Retina (tissue), 1 donor: ENCODE measurements around the gene KRT8.
"Not testable (repeated sequence)": the region's sequence is repeated elsewhere in the genome, so short reads cannot be mapped to it uniquely, and the experiment has no call there.

Experiments used
- DNase-seq: peaks from one replicate; pipeline ENCODE4 v3.0.0-alpha.2; 2016

KRT8 gene

DNA sequence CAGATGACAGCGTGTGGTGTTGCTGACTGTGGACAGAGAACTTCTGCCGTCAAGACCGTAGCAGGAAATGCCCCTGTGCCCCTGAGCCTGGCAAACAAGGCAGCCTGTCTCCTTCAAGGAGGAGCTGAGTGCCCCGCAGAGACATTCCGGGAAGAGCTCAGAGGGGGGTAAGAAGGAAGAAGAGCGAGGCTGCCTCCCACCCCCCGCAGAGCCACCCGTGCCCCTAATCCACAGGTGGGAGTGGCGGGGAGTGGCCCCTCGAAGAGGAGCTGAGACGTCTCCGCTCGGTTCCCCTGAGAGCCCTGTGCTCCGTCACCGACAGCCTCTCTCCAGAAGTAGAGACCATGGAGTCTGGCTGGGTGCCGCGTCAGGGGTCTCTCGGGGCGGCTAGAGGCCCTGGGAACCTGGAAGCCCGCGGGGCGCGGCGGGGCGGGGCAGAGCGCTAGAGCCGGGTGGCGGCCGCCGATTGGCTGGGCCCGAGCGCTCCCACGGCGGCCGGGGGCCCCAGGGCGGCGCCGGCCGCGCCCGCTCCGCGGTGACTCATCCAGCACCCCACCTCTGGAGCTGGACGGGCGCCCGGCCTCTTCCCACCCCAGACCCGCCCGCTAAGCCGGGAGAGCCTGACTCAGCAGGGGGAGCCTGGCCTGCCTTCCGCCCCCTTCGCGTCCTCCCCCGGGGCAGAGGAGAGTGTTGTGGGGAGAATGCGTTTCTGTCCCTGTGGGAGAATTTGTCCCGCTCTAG lies 30.9 kb downstream of the KRT8 start:
- peak; percentile 47 for DNase-seq

DNA sequence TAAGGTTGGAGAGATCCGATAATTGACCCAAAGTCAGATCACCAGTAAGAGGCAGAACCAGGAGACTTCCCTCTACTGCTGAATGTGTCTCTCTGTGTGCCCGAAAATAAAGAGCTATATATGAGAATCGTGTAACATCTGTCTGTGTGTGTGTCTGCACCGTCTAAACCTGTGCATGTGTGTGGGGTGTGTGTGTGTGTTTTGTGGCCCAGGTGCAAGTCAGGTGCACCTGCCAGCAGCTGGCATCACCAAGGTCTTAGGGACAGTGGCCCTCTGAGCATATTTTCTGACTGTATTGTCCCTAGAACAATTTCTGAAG lies 31.4 kb downstream of the KRT8 start:
- DNase-seq: no peak

DNA sequence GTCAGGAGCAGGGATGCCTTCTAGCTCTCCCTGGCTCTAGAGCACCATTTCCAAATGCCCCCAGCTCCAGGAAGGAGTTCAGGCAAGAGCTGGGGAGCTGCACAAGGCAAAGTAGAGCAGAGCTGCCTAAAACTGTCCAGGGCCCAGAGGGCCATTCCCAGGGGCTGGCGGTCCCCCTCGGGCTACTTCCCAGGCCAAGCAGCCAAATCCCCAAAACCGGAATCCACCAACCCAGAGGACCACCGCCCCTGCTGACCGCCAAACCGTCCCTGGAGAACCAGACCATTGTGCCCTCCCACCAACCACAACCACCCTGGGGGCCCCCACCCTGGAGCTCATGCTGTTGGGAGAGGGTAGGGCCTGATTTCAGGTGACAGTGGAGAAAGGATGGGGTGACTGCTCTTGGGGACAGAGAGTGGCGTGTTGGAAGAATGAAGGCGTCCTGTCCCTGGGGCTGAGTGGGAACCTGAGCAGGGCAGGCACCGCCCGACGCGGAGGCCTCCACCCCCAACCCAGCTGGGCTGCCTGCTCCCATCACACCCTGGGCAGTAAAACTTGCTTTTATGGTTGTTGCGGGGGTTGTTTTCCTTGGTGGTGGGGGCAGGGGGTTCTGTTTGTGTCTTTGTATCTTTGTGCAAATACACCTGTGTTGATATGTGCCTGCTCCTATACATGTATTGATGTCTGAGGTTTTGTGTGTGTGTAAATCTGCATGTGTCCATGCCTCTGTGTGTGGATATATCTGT lies 32.1 kb downstream of the KRT8 start:
- DNase-seq: no peak

DNA sequence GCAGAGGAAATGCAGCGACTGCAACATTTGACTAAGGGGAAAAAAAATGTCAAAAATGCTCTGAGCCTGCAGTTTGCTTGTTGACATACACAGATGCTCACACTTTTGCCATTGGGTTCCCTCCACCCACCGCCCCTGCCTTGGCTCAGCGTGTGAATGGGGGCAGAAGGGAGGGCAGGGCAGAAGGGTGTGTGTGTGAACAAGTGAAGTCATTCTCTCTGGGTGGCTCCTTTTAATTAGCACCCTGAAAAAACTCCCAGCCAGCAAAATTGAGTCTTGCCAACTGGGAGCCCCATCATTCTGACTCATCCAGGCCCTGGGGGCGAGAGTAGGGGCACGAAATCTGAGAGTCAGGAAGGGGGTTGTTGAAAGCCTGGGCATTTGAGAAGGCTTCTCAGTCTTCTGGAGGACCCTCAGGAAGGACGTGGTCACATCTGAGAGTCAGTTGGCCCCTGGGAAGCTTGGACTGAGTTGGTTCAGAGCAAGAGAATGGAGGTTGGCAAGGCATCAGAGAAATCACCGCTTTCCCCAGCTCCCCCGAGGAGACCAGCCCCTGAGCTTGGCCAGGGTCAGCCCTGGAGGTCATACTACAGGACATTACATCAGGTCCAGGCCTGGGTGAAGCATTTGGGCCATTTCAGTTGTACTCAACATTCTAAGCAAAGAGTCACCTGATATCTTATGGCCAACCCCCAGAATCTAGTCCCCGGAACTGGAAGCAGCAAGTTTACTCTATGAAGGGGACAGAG lies 33.4 kb downstream of the KRT8 start:
- no peak for DNase-seq

DNA sequence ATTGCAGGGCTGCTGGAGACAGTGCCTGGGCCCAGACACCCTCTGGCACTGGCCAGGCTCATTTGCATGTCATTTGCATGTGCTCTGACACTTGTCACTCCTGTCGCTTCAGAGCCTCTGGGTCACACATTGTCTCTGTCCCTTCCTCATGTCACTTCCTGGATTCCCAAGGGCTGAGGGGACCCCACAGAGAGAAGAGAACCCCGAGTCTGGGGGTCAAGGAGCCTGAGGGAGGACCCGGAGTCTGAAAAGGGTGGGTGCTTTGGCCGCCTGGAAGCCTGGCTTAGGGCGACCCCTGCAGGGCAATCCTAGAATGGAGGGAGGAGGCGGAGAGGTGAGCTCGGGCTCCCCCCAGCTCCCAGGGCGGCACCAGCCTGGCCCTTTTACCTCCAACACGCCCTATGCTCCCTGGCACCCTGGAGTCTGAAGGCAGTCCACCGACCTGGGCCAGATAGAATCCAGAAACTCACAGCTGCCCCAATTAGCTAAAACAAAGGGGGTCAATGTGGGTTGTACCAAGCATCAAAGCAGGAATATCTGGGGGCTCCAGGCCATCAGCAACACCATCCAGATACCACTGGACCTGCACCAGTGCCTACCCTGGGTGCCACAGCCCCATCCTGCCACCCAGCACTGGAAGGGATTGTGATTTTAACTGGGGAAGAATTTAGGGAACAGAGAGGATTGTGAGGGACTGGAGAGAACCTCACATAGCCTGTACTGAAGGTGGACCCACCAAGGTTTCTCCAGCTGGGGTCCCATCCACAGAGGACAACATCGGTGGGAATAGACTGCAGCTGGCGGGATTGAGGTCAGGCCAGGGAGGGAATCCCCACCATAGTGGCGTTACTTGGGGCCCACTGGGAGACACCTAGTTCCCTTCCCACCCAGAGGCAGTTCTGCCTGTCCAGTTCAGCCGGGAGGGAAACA lies 34.2 kb downstream of the KRT8 start:
- DNase-seq: peak; percentile 72

DNA sequence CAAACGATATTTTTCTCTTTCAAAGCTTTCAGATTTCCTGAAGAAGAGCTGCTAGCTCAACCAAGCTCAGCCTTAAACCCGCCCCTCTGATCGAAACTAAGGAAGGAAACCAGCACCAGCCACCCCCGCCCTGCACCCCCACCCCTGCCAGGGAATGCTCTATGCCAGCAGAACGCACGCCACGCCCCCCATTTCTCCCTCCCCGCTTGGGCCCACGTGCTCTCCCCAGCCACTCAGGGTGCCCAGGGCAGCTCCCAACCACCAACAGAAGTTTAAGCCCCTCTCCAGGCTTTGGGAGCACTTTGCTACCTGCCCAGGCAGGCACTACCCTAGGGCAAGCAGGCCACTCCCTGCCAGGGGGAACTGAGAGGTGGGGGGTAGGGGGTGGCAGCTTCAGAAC lies 37.2 kb downstream of the KRT8 start:
- no peak for DNase-seq

DNA sequence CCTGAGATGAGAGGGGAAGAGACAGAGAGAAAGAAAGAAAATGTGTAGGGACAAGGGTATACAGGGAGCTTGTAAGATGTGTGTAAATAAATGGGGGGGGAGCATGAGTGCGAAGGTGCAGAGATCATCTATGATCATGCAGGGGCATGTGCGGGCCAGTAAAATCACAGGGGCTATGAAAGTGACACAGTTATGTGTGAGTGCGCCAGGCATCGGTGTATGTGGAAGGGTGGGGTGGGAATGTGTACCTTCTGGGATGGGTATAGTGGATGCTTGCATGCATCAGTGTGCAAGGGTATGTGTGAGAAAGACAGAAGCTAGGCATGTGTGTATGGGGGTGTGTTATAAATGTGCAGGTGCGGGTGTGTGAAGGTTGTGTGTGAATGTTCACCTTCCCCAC lies 37.7 kb downstream of the KRT8 start:
- no peak for DNase-seq

DNA sequence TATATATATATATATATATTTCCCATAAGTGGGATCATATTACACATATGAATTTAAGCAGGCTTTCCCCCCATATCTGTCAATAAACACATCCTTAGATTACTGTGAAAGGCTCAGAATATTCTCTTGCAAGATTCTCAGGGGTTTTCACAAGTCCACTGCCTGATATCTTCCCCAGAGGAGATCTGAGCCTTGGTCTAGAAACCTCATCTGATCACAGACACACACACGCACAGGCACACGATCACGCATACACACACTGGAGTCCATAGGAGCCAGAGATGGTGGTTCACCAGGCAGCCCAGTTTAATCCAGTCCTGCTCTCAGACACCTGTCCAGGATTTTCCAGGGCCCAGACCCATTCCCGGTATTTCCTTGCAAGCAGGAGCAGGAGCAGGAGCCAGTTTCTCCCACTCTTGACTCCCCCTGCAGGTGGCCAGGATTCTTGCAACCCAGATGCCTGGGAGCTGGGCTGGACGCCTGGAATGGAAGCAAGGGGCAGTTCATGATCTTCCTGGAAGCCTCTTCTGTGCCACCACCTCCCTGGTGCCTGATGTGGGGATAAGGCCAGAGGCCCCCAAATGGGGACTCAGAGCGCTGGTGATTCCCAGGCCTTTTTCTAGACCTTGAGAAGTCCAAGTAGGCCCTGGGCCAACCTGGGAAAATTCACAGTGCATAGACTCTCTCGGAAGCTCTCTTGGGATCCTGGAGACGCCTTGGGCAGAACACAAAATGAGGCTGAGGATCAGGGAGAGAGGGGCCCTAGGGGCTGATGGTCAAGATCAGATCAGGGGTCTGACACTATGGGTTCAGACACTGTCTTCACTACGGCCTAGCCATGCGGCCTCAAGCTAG lies 39.6 kb downstream of the KRT8 start:
- DNase-seq: peak; percentile 86

DNA sequence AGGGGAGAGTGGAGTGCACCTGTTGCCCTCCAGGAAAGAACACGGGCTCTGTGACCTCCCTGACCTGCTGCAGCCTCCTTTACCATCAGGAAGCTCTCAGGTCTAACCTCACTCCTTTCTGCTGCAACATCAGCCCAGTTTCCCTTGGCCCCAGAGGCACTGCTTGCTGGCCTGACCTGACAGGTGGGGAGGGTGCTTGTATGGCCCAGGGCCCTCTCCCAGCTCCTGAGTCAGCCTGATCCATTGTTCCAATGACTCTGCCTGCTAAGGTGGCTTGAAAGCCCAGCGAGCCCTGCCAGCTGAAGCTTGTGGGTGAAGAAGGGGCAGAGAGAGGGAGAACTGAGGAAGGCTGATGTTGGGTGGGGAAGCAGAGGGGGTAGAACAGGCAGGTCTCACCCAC lies 42.9 kb downstream of the KRT8 start:
- no peak for DNase-seq

DNA sequence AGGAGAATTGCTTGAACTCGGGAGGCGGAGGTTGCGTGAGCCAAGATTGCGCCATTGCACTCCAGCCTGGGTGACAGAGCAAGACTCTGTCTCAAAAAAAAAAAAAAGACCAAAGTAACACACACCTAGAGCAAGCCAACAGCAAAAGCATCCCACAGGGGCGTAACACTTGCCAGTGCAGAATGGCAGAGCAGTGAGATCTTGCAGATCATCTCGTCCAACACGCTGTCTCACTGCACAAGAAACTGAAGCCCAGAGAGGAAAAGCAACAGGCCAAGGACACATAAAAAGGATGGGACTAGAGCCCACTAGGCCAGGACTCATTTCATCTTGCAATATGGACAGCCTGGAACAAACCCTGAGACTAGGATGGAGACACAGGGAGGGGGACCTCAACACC lies 43.4 kb downstream of the KRT8 start:
- no peak for DNase-seq

DNA sequence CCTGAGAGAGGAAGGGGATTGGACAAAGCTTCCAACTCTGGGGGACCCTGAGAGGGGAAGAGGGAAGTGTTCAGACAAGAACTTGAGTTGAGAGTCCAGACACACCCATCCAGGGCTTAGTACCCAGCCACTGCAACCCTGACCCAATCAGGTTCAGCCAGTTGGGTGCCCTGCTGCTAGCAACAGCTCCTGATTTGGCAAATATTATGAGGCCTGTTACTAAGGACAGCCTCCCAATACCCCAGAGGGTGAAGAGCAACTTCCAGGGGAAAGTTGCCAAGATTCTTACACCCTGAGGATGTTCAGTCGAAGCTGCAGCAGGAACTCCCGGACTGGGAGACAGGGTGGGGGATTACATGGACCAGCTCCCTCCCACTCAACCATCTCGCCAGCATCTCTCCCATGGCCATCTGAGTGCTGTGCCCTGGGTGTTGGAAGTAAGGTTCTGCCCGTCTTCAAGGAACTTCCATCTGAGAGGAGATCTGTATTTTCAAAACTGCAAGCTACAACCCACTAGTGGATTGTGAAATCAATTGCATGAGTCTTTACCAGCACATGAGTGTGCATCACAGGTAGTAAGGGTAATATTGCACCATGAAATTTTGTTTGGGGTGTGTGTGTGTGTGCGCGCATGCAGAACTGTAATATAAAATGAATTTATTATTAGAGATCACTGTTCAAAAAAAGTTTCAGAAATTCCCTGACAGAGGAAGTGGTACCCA lies 44.6 kb downstream of the KRT8 start:
- no peak for DNase-seq

DNA sequence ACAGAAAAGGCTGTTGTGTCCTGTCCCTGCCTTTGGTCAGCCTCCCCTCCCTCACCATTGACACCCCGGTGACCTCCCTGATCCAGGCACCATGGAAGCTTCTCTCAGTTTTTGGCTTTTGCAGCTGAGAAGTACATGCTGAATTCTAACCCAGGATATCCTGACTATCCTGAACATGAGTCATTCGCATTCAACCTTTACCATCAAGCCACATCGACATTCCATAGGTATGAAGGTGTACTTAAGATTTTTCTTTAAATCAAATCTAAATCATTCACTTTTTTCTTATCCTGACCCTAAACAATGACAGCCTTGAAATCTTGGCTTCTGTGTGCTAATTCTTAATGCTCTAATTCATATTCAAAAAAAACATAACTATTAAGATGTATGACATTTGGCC lies 47.4 kb downstream of the KRT8 start:
- DNase-seq: no peak

DNA sequence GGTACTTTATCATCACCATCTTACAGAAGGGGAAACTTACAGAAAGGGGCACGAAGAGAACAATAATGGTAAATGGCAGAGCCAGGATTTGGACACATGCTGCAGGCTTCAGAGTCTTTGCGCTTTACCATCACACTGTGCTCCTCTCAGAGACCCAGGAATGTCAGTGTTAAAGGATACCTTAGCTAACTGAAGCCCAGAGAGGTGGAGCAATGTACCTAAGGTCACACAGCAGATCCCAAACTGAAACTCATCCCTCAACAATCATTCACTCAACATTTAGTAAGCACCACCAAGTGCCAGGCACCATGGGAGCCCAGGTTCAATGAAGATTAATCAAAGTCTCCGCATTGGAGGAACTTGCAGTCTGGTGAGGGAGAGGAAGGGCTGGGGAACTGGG lies 48.1 kb downstream of the KRT8 start:
- DNase-seq: no peak

DNA sequence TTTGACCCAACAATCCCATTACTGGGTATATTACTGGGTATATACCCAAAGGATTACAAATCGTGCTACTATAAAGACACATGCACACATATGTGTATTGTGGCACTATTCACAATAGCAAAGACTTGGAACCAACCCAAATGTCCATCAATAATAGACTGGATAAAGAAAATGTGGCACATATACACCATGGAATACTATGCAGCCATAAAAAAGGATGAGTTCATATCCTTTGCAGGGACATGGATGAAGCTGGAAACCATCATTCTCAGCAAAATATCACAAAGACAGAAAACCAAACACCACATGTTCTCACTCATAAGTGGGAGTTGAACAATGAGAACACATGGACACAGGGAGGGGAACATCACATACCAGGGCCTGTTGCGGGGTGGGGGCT lies 48.8 kb downstream of the KRT8 start:
- not testable (repeated sequence) for DNase-seq

DNA sequence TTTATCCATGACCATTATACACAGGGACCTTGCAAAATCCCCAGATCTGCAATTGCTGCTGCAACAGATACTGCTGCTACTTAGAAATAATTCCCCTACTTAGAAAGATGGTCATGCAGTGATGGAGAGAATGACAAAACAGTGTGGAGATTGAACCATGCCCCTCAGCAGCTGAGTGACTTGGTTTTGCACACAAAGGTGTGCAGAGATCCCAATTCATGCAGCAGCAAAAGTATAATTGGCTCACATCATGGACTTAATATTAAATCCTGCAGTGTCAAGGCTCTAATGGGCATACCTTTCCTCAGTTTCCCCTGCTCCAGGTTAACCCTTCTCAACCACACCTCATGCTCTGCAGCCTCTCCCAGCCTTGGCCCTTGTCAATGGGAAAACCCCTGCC lies 53.1 kb downstream of the KRT8 start:
- no peak for DNase-seq

DNA sequence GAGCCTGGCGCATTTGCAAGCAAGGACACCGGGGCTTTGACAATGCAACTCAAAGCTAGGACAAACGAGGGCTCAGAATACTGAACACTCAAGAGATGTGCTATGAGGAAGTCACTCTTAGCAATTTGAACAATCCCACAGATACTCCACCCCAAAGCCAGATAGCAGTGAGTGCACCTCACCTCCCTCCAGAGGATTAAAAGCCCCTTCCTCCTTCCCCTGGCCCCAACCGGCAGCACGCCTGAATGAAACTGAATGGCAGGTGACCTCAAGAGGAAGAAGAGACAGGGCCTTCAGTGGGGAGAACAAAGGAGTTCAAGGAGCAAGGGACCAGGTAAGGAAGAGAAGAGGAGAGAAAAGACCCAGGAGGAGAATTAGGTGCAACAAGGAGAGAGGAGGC lies 54.2 kb downstream of the KRT8 start:
- DNase-seq: no peak

DNA sequence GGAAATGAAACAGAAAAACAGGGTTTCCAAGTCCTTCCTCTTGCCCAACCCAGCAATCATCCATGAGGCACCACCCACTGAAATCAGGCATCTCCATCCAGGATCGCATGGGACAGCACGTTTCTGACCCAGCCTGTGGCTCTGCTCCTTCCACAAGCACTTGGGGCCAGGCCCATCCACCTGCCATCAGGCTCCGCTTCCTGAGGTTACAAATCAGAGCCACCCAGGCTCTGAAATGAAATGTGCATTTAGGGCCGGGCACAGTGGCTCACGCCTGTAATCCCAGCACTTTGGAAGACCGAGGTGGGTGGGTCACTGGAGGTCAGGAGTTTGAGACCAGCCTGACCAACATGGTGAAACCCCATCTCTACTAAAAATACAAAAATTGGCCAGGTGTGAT lies 55.4 kb downstream of the KRT8 start:
- no peak for DNase-seq

DNA sequence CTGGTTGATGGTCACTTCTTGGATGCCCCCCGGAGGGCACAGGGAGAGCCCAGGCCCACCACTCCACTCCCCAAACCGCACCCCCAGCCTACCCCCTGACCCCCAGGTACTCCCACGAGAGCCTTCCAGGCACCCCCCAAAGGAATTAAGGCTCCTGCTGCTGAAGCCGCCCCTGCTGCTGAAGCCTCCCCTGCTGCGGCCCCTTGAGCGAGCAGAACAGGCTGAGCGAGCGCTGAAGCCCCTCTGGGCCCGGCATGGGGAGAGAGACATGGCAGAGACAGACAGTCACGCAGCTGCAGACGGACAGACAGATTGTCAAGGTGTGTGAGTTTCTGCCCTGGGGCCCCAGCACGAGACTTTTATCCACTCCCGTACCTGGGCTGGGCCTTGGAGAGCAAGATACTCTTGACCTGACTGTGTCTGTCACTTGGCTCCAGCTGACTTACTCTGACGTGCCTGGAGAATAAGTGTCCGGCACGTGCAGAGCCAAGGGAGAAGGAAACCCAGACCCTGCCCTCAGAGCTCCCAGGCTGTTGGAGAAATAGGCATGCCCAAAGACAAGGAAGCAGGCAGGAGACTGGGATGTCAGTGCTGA lies 56.1 kb downstream of the KRT8 start, which contains the start of gene KRT78:
TSS of gene KRT78 (minus strand) at position 334 of the 595 bp plus-strand sequence. CDS start at position 270, 64 bp downstream.
- no peak for DNase-seq

DNA sequence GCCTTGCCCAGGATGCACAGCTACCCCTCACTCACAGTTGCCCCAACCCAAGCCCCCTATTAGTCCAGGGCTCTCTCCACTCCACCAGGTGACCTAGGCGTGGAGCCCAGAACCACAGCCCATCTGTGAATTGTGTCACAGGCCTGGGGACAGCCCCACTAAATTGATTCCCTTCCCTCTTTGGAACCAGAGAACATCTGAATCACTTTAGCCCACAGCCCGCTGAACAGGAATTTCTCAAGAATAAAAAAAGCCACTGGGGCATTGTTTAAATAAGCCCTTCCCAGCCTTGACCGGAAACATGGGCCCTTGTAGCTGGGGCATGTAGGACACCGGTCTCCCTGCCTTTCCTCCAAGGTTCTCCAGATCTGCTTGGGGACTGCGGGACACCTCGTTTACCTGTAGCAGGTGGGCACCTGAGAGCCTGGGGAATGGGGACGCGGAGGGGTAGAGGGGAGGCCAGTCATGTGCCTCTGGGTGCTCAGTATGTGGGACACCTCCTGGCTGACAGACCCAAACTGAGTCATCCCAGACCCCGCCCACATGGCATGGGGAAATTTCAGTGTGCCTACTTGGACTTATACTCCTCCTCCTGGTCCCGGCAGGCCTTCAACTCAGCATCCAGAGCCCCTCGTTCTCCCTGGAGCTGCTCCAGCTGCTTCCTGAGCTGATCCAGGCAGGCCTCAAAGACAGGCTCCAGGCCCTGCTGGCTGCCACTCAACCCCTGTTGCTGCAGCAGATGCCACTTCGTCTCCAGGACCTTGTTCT lies 57.4 kb downstream of the KRT8 start:
- no peak for DNase-seq
